Articular chondrocyte of knee joint (primary cell): ENCODE measurements around the gene PANX1. TPM values are rescaled to one million over a fixed set of nuclear protein-coding genes. Genes with fewer than 3 reads are reported as not detected.

ENCODE experiments used
- total RNA-seq: library from RNA; depleted of rRNA; stranded (reverse); fragments of >200 nt; gene quantifications from 2 replicates; pipeline ENCODE4 v1.2.3, GENCODE V29; 2012

PANX1 gene, protein sequence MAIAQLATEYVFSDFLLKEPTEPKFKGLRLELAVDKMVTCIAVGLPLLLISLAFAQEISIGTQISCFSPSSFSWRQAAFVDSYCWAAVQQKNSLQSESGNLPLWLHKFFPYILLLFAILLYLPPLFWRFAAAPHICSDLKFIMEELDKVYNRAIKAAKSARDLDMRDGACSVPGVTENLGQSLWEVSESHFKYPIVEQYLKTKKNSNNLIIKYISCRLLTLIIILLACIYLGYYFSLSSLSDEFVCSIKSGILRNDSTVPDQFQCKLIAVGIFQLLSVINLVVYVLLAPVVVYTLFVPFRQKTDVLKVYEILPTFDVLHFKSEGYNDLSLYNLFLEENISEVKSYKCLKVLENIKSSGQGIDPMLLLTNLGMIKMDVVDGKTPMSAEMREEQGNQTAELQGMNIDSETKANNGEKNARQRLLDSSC
- 28.2 and 30.8 TPM in 2 replicates for total RNA-seq

DNA sequence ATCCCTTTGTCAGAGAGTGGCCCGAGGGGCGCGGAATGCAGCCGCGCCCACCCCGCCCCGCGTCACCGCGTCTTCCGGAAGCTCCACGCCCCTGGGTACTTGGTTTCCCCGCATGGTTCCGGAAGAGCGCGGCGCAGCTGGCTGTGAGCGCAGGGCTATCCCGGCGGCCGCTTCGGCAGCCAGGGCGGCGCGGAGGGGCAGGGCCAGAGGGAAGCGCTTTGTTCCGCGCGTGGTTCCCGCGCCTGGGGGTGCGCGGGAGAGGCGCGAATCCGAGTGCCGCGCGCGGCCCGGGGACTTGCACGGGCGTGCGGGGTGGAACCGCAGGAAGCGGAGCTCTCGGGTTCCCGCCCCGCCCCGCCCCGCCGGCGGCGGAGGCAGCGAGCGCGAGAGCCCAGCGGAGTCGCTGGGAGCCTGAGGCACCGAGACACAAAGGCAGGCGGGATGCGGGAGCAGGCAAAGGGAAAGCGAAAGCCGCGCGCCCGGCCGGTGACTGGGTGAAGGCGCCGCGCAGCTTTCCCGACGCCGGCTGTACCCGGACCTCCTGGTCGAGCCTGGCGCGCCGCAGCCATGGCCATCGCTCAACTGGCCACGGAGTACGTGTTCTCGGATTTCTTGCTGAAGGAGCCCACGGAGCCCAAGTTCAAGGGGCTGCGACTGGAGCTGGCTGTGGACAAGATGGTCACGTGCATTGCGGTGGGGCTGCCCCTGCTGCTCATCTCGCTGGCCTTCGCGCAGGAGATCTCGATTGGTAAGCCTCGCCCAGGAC lies at the start of gene PANX1:
Gene PANX1 (plus strand): TSS at position 96 of the 766 bp plus-strand sequence. CDS start 472 bp downstream, at position 568.

Other genes with a start within 250 kb of the PANX1 start
- gene HEPHL1, start 107.5 kb upstream of the PANX1 start, total RNA-seq = not detected in 2 replicates
- not detected in 2 replicates for gene IZUMO1R, start 175.7 kb downstream of the PANX1 start, total RNA-seq